ENCODE measurements around the gene PYGB. TPM values are rescaled to one million over a fixed set of nuclear protein-coding genes. Genes with fewer than 3 reads are reported as not detected.
A peak's percentile ranks its signal among the peaks of the same experiment; 100 is the strongest.

The PYGB gene
- total RNA-seq, 1 experiment from 2014 or later, result 216 TPM

- Histone ChIP-seq H3K27me3 (ENCODE audit: low read length) (no peaks in the 10 kb centered on the region), H2AFZ (ENCODE audit: low read length) (no peak overlapping the region), H3K4me3 (ENCODE audit: low read length) (no peak overlapping the region), H3F3A (ENCODE audit: low read length, unreplicated experiment) (no peaks in the 10 kb centered on the region), H3K36me3 (ENCODE audit: low read depth, low read length) (no peaks in the 10 kb centered on the region), H3K9me3 (ENCODE audit: low read length) (no peaks in the 10 kb centered on the region), H3K4me1 (ENCODE audit: insufficient read depth, low read length) (peaks cover 42% of the 10 kb centered on the region), H3K4me2 (ENCODE audit: low read length) (no peak overlapping the region), H3K27ac (ENCODE audit: low read length) (no peak overlapping the region), H4K20me1 (ENCODE audit: low read length) (no peaks in the 10 kb centered on the region), H3K79me2 (ENCODE audit: low read length) (no peaks in the 10 kb centered on the region), H3K9me2 (replicated peaks; ENCODE audit: low read length) (no peaks in the 10 kb centered on the region), H3K9ac (ENCODE audit: low read length) (no peak overlapping the region)
- no peak for TF ChIP-seq CTCF (conservative IDR thresholded peaks at IDR 0.05; ENCODE audit: low read depth, low read length)
- no peak for TF ChIP-seq EZH2 (IDR thresholded peaks at IDR 0.05; ENCODE audit: low read length, unreplicated experiment)
- TF ChIP-seq EZH2phosphoT487 (IDR thresholded peaks at IDR 0.05; ENCODE audit: borderline replicate concordance, low read length), result no peak
- intact Hi-C loops (cut with micrococcal nuclease), result loop anchor here (5.0 kb wide), 1 partner anchor 39 kb away; no protein-coding TSS in a partner anchor
- BruUV-seq (replicated peaks), result no TSS peak
- no peak for ATAC-seq
- POLR2A ChIA-PET (ENCODE audit: unreplicated experiment), result no interaction called here
- CTCF ChIA-PET, result interaction anchor here (0.6 kb wide), 1 partner anchor 23 kb away, joined by 3 read pairs; no protein-coding TSS in a partner anchor
- no peak for DNase-seq
These were observed 65.7 kb downstream of the PYGB start for GRCh38 chr20:25313593-25313992.

- Histone ChIP-seq H3K9me2 (replicated peaks; ENCODE audit: low read length) (no peaks in the 10 kb centered on the region), H3F3A (ENCODE audit: low read length, unreplicated experiment) (no peaks in the 10 kb centered on the region), H3K4me1 (ENCODE audit: insufficient read depth, low read length) (peaks cover 30% of the 10 kb centered on the region), H3K27ac (ENCODE audit: low read length) (no peak overlapping the region), H3K9ac (ENCODE audit: low read length) (no peak overlapping the region), H3K36me3 (ENCODE audit: low read depth, low read length) (no peaks in the 10 kb centered on the region), H3K4me3 (ENCODE audit: low read length) (no peak overlapping the region), H3K27me3 (ENCODE audit: low read length) (no peaks in the 10 kb centered on the region), H3K4me2 (ENCODE audit: low read length) (0 out of 2 replicates have a peak overlapping the region, but pooled peaks have one; percentile 29), H4K20me1 (ENCODE audit: low read length) (no peaks in the 10 kb centered on the region), H3K79me2 (ENCODE audit: low read length) (no peaks in the 10 kb centered on the region), H3K9me3 (ENCODE audit: low read length) (no peaks in the 10 kb centered on the region), H2AFZ (ENCODE audit: low read length) (no peak overlapping the region)
- no peak for DNase-seq
- ChIA-PET CTCF (interaction anchor here (0.6 to 1.0 kb wide), 3 partner anchors 22 to 222 kb away, joined by 3 to 4 read pairs (median 3); no protein-coding TSS in a partner anchor), POLR2A (ENCODE audit: unreplicated experiment) (interaction anchor here (0.6 to 0.7 kb wide), 3 partner anchors 26 to 249 kb away, joined by 4 to 13 read pairs (median 7); no protein-coding TSS in a partner anchor)
- BruUV-seq (replicated peaks), result no TSS peak
- no peak for TF ChIP-seq CTCF (conservative IDR thresholded peaks at IDR 0.05; ENCODE audit: low read depth, low read length)
- no peak for TF ChIP-seq EZH2 (IDR thresholded peaks at IDR 0.05; ENCODE audit: low read length, unreplicated experiment)
- TF ChIP-seq EZH2phosphoT487 (IDR thresholded peaks at IDR 0.05; ENCODE audit: borderline replicate concordance, low read length), result no peak
- intact Hi-C loops (cut with micrococcal nuclease), result loop anchor here (5.0 kb wide), 1 partner anchor 38 kb away; no protein-coding TSS in a partner anchor
- no peak for ATAC-seq
These were observed 66.9 kb downstream of the PYGB start for GRCh38 chr20:25314497-25315417.

Measured in PC-3 (cell line).